ENCODE measurements around the gene HCN4.

DNA sequence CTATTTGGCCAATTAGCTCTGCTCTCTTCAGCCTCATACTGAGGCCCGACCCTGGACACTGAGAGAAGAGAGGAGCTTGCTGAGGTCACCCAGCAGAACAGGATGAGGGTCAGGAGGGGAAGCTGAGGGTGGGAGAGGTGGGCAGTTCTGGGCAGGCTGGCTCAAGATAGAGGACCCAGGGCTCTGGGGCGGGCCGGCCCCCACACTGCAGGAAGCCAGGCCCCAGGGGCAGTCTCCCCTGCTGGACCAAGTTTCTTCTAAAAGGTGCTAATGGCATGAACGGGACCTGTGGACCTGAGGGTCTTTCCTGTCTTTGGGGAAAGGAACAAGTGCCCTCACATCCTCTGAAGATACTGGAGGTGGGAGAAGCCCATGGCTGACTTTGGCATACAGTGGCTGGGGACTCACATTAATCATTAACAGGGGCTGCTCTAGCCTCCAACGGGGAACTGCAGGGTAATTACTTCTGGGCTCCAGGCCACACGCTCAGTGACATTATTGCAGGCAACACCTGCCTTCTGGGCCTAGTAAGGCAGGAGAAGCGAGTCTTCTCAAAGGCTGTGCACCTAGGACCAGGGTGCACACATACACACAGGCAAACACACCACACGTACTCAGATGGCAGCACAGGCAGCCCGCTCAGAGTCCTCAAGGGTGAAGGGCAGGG, 10.6 kb downstream of the HCN4 start:
- no peak for TF ChIP-seq EZH2 (IDR thresholded peaks at IDR 0.05; ENCODE audit: insufficient read depth, poor library complexity, severe bottlenecking)
- no peak for TF ChIP-seq EZH2phosphoT487 (IDR thresholded peaks at IDR 0.05; ENCODE audit: insufficient read depth, low read depth)
